Lower lobe of right lung (tissue), 2 donors: ENCODE data around the gene SLC6A16. TPM values are rescaled to one million over a fixed set of nuclear protein-coding genes. Genes with fewer than 3 reads are reported as not detected.

Source experiments
- ATAC-seq, 2 donors: fragments of 200-7000 bp; cut with Tn5 transposase; one replicate each; pipeline ENCODE4 v1.9.1; 2020 to 2022; ENCODE audit warnings: mild to moderate bottlenecking in 2 of 2, moderate library complexity in 2 of 2
- DNase-seq: peaks from one replicate; pipeline ENCODE4 v3.0.0-alpha.2; 2020
- H3K27ac ChIP-seq: fragments of 200-600 bp; one replicate; pipeline ENCODE4 v1.8.0; 2022
- H3K27me3 ChIP-seq: fragments of 200-600 bp; one replicate; pipeline ENCODE4 v1.8.0; 2022; ENCODE audit warnings: low read depth
- H3K36me3 ChIP-seq: fragments of 200-600 bp; one replicate; pipeline ENCODE4 v1.8.0; 2022; ENCODE audit warnings: mild to moderate bottlenecking
- H3K4me1 ChIP-seq: fragments of 200-600 bp; one replicate; pipeline ENCODE4 v1.8.0; 2022
- H3K4me3 ChIP-seq: fragments of 200-600 bp; one replicate; pipeline ENCODE4 v1.8.0; 2022; ENCODE audit warnings: mild to moderate bottlenecking
- H3K9me3 ChIP-seq: fragments of 200-600 bp; one replicate; pipeline ENCODE4 v1.8.0; 2022
- CTCF ChIP-seq: fragments of 200-600 bp; IDR thresholded peaks from one replicate; pipeline ENCODE4 v1.8.0; 2022; ENCODE audit warnings: antibody characterized with exemption, mild to moderate bottlenecking
- intact Hi-C: fragments of 100-400 bp; cut with DNase I; formaldehyde crosslinking; loops from one replicate; pipeline ENCODE4 v1.11.0; 2022
- total RNA-seq: library from RNA; stranded (reverse); fragmentation: NEBNext Ultra II Directional; extraction: Animal tissue kit (Norgen Biotek cat#: 25700); gene quantifications from one replicate; pipeline ENCODE4 v1.2.1, GENCODE V29; 2021
- donor health status: DM: no; HTN: yes; CAD: no; lungs with severe emphysema.

The SLC6A16 gene
- total RNA-seq, 1 donor from 2014 or later, result 4.9 TPM

- intact Hi-C loops, result no loop called here
- no peak for TF ChIP-seq CTCF
Measured at GRCh38 chr19:49338691-49339300, 13.8 kb upstream of the SLC6A16 start.

GRCh38 chr19:49338023-49338677 lies 13.2 kb upstream of the SLC6A16 start:
- Histone ChIP-seq H3K4me3 (peak overlapping the region; percentile 60), H3K27me3 (no peaks in the 10 kb centered on the region), H3K9me3 (no peaks in the 10 kb centered on the region), H3K36me3 (peaks cover 23% of the 10 kb centered on the region), H3K4me1 (peaks cover 50% of the 10 kb centered on the region), H3K27ac (no peak overlapping the region)
- DNase-seq (no peak), ATAC-seq (no peak)
- no peak for TF ChIP-seq CTCF
- intact Hi-C loops, result no loop called here

More at GRCh38 chr19:49338691-49339300, 13.8 kb upstream of the SLC6A16 start:
- Histone ChIP-seq H3K27me3 (no peaks in the 10 kb centered on the region), H3K4me1 (peaks cover 43% of the 10 kb centered on the region), H3K9me3 (no peaks in the 10 kb centered on the region), H3K4me3 (peak overlapping the region; percentile 60), H3K27ac (peak overlapping the region; percentile 87), H3K36me3 (peaks cover 29% of the 10 kb centered on the region)
- peak; percentile 85 to 88 for ATAC-seq
- DNase-seq, result peak; percentile 93

- TF ChIP-seq CTCF, result no peak
- no peak overlapping the region for H3K4me3 ChIP-seq
- H3K9me3 ChIP-seq, result no peaks in the 10 kb centered on the region
- ATAC-seq (no peak), DNase-seq (no peak)
- H3K4me1 ChIP-seq, result peaks cover 50% of the 10 kb centered on the region
- H3K27ac ChIP-seq, result no peak overlapping the region
- peaks cover 17% of the 10 kb centered on the region for H3K36me3 ChIP-seq
- intact Hi-C loops, result no loop called here
- no peaks in the 10 kb centered on the region for H3K27me3 ChIP-seq
Measured at GRCh38 chr19:49337267-49338022, 12.5 kb upstream of the SLC6A16 start.

GRCh38 chr19:49336482-49337266 lies 11.7 kb upstream of the SLC6A16 start:
- H3K27ac ChIP-seq, result no peak overlapping the region
- H3K4me3 ChIP-seq, result peak overlapping the region; percentile 44
- no peak for TF ChIP-seq CTCF
- H3K36me3 ChIP-seq, result peaks cover 9% of the 10 kb centered on the region
- H3K4me1 ChIP-seq, result peaks cover 50% of the 10 kb centered on the region
- no peak for ATAC-seq
- no peaks in the 10 kb centered on the region for H3K9me3 ChIP-seq
- intact Hi-C loops, result no loop called here
- no peak for DNase-seq
- H3K27me3 ChIP-seq, result no peaks in the 10 kb centered on the region

- intact Hi-C loops, result no loop called here
- H3K4me3 ChIP-seq, result peak overlapping the region; percentile 44
- H3K9me3 ChIP-seq, result no peaks in the 10 kb centered on the region
- no peak for DNase-seq
- H3K36me3 ChIP-seq, result peaks cover 2% of the 10 kb centered on the region
- peaks cover 45% of the 10 kb centered on the region for H3K4me1 ChIP-seq
- H3K27me3 ChIP-seq, result no peaks in the 10 kb centered on the region
- ATAC-seq, result no peak
- TF ChIP-seq CTCF, result no peak
- peak overlapping the region; percentile 77 for H3K27ac ChIP-seq
Measured at GRCh38 chr19:49335784-49336481, 10.9 kb upstream of the SLC6A16 start.
